ENCODE data around the gene TSKS. TPM values are rescaled to one million over a fixed set of nuclear protein-coding genes. Genes with fewer than 3 reads are reported as not detected.

The TSKS gene
- total RNA-seq, 4 donors from 2014 or later: 0.36 to 14.2 (median 0.44) TPM

DNA sequence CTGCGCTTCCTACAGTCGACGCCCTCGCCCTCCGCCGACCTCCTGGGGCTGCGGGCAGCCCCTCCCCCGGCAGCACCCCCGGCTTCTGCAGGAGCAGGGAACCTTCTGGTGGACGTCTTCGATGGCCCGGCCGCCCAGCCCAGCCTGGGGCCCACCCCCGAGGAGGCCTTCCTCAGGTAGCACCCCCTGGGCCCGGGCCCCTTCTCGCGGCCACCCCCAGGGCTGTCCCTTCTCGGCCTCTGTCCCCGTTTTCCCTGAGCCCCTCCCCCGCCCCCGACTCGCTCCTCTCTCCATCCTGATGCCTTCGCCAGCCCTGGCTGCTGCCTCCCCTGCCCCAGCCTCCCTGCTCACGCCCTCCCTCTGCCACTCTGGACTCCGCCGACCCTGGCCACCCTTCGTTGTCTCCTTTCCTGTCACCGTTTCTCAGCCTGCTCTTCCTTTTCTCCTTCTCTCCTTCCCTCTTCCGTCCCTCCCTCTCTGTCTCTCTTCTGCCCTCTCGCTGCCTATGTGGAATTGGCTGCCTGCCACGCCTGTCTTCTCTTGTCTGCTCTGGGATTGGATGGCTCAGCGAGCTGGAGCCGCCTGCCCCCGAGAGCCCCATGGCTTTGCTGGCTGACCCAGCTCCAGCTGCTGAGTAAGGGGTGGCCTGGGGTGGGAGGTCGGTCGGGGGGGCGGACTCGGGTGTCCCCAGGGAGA is 39.0 kb upstream of the TSKS start:
- ATAC-seq (ENCODE audit: low FRiP score): peak; percentile 72
- no peak for TF ChIP-seq CTCF (IDR thresholded peaks at IDR 0.05)
- DNase-seq (ENCODE audit: low spot score): peak; percentile 93

GRCh38 chr19:49801401-49801888 is 38.3 kb upstream of the TSKS start:
- no peak for ATAC-seq (ENCODE audit: low FRiP score)
- no peak for DNase-seq (ENCODE audit: low spot score)
- no peak for TF ChIP-seq CTCF (IDR thresholded peaks at IDR 0.05)

- DNase-seq (ENCODE audit: low spot score) (no peak), ATAC-seq (ENCODE audit: low FRiP score) (no peak)
- TF ChIP-seq CTCF (IDR thresholded peaks at IDR 0.05): no peak
These were observed 37.7 kb upstream of the TSKS start for GRCh38 chr19:49800771-49801170.

DNA sequence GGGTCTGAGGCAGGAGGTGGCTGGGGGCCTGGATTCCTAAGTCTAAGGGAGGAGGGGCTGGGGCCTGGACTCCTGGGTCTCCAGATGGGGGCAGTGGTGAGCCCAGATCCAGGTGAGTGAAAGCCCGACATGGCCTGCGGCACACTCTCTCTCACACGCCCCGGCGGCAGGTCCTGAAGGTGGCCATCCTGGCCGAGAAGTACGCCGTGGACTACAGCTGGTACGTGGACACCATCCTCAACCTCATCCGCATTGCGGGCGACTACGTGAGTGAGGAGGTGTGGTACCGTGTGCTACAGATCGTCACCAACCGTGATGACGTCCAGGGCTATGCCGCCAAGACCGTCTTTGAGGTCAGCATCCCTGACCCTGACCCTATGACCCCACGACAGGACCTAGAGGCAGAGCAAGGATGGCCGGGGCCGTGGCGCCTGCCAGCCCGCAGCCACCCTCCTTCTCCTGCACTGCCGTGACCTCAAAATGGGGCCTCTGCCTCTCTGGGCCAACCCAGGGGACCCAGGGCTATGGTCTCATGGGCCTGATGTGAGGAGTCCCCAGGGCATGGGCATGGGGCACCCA is 36.8 kb upstream of the TSKS start:
- ATAC-seq (ENCODE audit: low FRiP score) (no peak), DNase-seq (ENCODE audit: low spot score) (no peak)
- no peak for TF ChIP-seq CTCF (IDR thresholded peaks at IDR 0.05)

DNA sequence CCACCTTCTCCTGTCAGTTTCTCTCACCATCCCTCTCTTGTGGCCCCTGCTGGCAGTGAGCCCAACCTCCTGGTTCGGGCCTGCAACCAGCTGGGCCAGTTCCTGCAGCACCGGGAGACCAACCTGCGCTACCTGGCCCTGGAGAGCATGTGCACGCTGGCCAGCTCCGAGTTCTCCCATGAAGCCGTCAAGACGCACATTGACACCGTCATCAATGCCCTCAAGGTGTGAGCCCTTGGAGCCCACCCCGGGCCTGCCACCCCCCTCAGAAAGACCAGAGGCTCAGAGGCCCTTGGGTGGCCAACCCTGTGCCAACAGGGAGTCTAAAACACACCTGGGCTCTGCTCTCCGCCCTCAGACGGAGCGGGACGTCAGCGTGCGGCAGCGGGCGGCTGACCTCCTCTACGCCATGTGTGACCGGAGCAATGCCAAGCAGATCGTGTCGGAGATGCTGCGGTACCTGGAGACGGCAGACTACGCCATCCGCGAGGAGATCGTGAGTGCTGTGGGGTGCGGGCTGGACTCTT is 36.2 kb upstream of the TSKS start:
- DNase-seq (ENCODE audit: low spot score) (no peak), ATAC-seq (ENCODE audit: low FRiP score) (no peak)
- no peak for TF ChIP-seq CTCF (IDR thresholded peaks at IDR 0.05)

DNA sequence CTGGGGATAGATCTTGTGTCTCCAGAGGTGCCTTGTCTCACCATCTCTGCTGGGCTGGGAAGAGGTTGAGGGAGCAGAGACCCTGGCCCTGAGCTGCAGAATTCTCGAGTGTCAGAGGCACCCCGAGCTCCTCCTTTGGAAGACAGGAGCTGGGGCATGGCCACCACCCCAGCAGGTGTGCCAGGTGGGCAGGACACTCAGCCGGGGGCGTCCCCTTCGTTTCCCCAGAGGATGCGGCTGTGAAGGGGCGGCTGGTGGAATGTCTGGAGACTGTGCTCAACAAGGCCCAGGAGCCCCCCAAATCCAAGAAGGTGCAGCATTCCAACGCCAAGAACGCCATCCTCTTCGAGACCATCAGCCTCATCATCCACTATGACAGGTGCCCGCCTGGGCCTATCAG is 35.5 kb upstream of the TSKS start:
- no peak for ATAC-seq (ENCODE audit: low FRiP score)
- no peak for TF ChIP-seq CTCF (IDR thresholded peaks at IDR 0.05)

DNA sequence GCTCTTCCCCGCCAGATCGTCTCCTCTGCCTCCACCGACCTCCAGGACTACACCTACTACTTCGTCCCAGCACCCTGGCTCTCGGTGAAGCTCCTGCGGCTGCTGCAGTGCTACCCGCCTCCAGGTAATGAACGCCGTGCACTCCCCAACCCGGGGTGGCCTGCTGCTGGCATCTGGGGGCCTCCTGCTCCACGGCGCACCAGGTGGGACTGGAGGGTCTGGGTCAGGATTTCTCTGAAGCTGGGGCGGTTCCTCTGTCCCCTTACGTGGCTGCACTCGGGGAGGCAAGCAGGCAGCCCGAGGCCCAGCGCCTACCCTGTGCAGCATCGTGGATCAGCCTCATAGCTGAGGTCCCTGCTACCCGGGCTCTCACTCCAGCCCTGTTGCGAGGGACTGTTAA is 32.5 kb upstream of the TSKS start:
- TF ChIP-seq CTCF (IDR thresholded peaks at IDR 0.05): no peak
- DNase-seq (ENCODE audit: low spot score): no peak
- ATAC-seq (ENCODE audit: low FRiP score): no peak

More for the DNA sequence above, 35.5 kb upstream of the TSKS start:
- no peak for DNase-seq (ENCODE audit: low spot score)

Data from omental fat pad (tissue), 4 donors.